Upper lobe of right lung (tissue), 1 donor: Measurements from ENCODE around the gene ELOVL3. TPM values are rescaled to one million over a fixed set of nuclear protein-coding genes. Genes with fewer than 3 reads are reported as not detected.

Experiments used
- ATAC-seq: fragments of 200-7000 bp; cut with Tn5 transposase; one replicate; pipeline ENCODE4 v1.9.1; 2020; ENCODE audit warnings: mild to moderate bottlenecking, moderate library complexity
- DNase-seq: peaks from one replicate; pipeline ENCODE4 v3.0.0-alpha.2; 2020
- H3K27ac ChIP-seq: fragments of 200-600 bp; one replicate; pipeline ENCODE4 v1.8.0; 2022
- H3K27me3 ChIP-seq: fragments of 200-600 bp; one replicate; pipeline ENCODE4 v1.8.0; 2022; ENCODE audit warnings: mild to moderate bottlenecking
- H3K36me3 ChIP-seq: fragments of 200-600 bp; one replicate; pipeline ENCODE4 v1.8.0; 2022
- H3K4me1 ChIP-seq: fragments of 200-600 bp; one replicate; pipeline ENCODE4 v1.8.0; 2022
- H3K4me3 ChIP-seq: fragments of 200-600 bp; one replicate; pipeline ENCODE4 v1.8.0; 2022; ENCODE audit warnings: mild to moderate bottlenecking
- H3K9me3 ChIP-seq: fragments of 200-600 bp; one replicate; pipeline ENCODE4 v1.8.0; 2022
- intact Hi-C: fragments of 100-400 bp; cut with DNase I; formaldehyde crosslinking; loops from one replicate; pipeline ENCODE4 v1.11.0; 2022
- total RNA-seq: library from RNA; stranded (reverse); fragmentation: NEBNext Ultra II Directional; extraction: Animal tissue kit (Norgen Biotek cat#: 25700); gene quantifications from one replicate; pipeline ENCODE4 v1.2.1, GENCODE V29; 2021
- TF ChIP-seq, protein P1 (sequence below): fragments of 200-600 bp; IDR thresholded peaks from one replicate; pipeline ENCODE4 v1.8.0; 2022; ENCODE audit warnings: antibody characterized with exemption
- donor health status: DM: no; HTN: yes; CAD: no; lungs with severe emphysema.

Gene ELOVL3
- total RNA-seq, 1 donor from 2014 or later = 0.87 TPM

DNA sequence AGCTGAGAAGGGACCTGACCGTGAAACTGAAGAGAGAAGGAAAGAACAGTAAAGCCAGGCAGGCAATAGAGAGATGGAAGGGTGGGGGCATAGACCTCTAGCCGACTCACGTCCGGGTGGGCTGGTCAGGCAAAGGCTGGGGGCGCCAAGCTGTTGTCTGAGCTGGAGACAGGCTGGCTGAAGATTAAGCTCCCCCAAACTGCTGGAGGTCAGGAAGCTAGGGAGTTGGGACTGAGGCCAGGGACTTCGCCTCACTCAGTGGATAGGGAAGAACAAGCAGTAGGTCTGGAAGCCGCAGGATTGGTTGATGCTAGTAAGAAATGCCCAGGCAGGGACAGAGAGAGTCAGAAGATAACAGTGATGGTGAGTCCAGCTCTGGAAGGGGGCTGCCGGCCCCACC lies 9.9 kb downstream of the ELOVL3 start:
- H3K27me3 ChIP-seq = peaks cover 52% of the 10 kb centered on the region
- no peaks in the 10 kb centered on the region for H3K9me3 ChIP-seq
- ATAC-seq (no peak), DNase-seq (no peak)
- no peaks in the 10 kb centered on the region for H3K36me3 ChIP-seq
- peaks cover 18% of the 10 kb centered on the region for H3K4me1 ChIP-seq
- intact Hi-C loops = no loop called here
- TF ChIP-seq, protein P1, sequence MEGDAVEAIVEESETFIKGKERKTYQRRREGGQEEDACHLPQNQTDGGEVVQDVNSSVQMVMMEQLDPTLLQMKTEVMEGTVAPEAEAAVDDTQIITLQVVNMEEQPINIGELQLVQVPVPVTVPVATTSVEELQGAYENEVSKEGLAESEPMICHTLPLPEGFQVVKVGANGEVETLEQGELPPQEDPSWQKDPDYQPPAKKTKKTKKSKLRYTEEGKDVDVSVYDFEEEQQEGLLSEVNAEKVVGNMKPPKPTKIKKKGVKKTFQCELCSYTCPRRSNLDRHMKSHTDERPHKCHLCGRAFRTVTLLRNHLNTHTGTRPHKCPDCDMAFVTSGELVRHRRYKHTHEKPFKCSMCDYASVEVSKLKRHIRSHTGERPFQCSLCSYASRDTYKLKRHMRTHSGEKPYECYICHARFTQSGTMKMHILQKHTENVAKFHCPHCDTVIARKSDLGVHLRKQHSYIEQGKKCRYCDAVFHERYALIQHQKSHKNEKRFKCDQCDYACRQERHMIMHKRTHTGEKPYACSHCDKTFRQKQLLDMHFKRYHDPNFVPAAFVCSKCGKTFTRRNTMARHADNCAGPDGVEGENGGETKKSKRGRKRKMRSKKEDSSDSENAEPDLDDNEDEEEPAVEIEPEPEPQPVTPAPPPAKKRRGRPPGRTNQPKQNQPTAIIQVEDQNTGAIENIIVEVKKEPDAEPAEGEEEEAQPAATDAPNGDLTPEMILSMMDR = no peak
- no peak overlapping the region for H3K4me3 ChIP-seq
- no peak overlapping the region for H3K27ac ChIP-seq

DNA sequence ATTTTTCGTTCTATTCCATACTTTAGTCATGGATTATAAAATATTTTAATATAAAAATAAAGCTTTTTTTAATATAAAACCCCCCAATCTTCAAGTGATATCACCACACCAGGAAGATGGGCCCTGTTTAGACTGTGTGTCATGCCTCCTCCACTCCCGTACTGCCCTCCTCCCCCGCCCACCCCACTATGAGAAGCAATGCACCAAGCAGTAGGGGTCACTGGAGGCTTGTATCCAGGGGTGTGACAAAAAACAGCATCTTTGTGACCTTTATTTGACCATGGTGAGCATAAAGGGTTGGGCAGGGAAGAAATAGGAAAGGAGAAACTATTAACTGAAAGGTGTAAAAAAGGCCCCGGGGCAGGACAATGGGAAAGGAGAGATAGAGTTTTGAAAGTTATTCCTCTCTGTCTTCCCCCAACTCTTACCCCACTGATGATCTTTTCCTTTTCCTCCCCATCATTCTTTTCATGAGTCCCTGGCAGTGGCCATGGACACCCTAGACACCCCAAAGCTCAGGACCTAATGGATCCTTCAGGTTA lies 11.7 kb downstream of the ELOVL3 start:
- Histone ChIP-seq H3K4me3 (no peak overlapping the region), H3K4me1 (peaks cover 22% of the 10 kb centered on the region), H3K27ac (no peak overlapping the region), H3K36me3 (no peaks in the 10 kb centered on the region), H3K27me3 (peaks cover 36% of the 10 kb centered on the region), H3K9me3 (no peaks in the 10 kb centered on the region)
- DNase-seq (no peak), ATAC-seq (no peak)
- intact Hi-C loops = no loop called here
- TF ChIP-seq, protein P1 = no peak

DNA sequence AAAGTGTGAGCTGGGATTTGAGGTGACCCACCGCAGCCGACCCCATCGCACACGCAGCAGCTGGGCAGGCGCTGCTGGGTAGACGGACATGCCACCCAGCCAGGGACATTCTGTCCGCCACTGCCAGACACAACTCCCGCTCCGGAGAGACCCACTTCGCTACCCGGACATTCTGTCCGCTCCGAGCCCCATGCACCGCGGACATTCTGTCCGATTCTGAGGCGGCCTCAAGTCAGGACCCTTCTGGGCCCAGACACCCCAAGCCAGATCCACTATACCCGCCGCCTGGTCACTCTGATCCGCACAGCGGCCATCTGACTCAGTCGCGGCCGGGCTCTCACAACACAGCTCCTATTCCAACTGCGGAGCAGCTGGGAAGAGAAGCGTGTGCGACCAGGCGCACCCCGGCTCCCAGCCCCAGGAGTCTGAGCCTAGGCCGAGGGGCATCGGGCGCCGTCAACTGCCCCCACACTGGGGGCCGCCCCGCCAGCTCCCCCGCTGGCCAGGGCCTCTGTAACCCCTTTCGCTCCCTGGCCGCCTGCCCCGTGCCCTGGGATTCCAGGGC lies 14.4 kb downstream of the ELOVL3 start:
- no peak overlapping the region for H3K27ac ChIP-seq
- H3K9me3 ChIP-seq = no peaks in the 10 kb centered on the region
- peaks cover 18% of the 10 kb centered on the region for H3K27me3 ChIP-seq
- ATAC-seq (no peak), DNase-seq (no peak)
- TF ChIP-seq, protein P1 = no peak
- peaks cover 26% of the 10 kb centered on the region for H3K4me1 ChIP-seq
- peak overlapping the region; percentile 63 for H3K4me3 ChIP-seq
- intact Hi-C loops = no loop called here
- H3K36me3 ChIP-seq = no peaks in the 10 kb centered on the region

DNA sequence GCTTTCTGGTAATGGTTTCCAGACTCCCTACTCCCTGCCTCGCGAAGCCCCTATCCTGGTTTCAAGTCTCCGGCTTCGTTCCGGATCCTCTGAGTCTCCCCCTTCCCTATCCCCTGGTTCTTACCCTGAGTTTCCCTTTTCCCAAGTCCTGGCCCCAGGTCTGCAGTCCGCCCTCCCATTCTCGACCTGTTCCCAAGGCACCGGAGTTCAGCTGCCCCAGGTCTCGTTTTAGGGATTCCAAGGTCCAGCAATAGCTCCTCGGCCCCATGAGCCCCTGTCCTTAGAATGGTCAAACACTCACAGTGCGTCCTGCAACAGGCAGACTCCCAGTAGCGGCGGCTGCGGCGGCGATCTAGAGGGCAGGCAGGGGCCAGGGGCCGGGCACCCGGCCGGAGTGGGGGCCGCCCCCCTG lies 14.9 kb downstream of the ELOVL3 start:
- Histone ChIP-seq H3K4me3 (peak overlapping the region; percentile 63), H3K27me3 (peaks cover 18% of the 10 kb centered on the region), H3K9me3 (no peaks in the 10 kb centered on the region), H3K27ac (no peak overlapping the region), H3K36me3 (no peaks in the 10 kb centered on the region), H3K4me1 (peaks cover 26% of the 10 kb centered on the region)
- DNase-seq (no peak), ATAC-seq (no peak)
- intact Hi-C loops = no loop called here
- TF ChIP-seq, protein P1 = no peak

DNA sequence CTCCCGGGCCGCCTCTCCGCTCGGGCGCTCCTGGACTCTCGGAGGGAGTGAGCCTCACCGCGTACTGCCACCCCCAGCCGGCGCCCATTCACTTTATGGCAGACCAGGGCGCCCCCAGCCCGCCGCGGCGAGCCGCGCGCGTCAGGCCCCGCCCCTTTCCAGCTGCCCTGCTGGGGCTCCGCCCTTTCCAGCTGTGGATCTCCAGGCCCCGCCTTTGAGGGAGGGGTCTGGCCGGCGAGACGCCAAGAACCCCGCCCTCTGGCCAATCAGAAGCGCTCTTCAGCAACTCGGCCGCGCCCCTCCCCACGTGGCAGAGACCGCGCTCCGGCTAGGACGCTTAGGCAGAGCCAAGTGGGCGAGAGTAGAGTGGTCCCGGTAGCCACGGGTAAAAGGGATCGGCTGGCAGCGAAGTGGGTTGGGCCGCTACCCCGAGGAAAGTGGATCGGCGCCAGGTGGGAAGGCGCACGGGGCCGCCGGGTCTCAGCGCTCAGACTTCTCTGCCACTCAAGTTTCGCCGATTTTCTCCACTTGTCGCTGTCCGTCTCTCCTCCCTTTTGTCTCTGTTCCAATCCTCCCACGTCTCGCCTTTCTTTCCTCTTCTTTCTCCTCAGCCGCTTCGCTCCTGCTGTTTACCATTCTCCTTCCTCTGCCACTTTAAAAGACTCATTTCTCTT lies 15.5 kb downstream of the ELOVL3 start, which contains the start of gene PITX3:
Gene PITX3 (minus strand): TSS at position 69 of the 674 bp plus-strand sequence. CDS start 9,432 bp downstream, outside the sequence.
- Histone ChIP-seq H3K4me1 (peaks cover 31% of the 10 kb centered on the region), H3K27me3 (peaks cover 18% of the 10 kb centered on the region), H3K9me3 (no peaks in the 10 kb centered on the region), H3K4me3 (peak within 1 kb of the TSS; percentile 63), H3K36me3 (no peaks in the 10 kb centered on the region), H3K27ac (no peak within 1 kb of the TSS)
- intact Hi-C loops = no loop called here
- ATAC-seq (peak; percentile 82), DNase-seq (peak; percentile 94)
- TF ChIP-seq, protein P1 = no peak
